SK-N-SH (cell line): Measurements from ENCODE around the gene PAPOLA. TPM values are rescaled to one million over a fixed set of nuclear protein-coding genes. Genes with fewer than 3 reads are reported as not detected.

ENCODE experiments used
- CTCF ChIA-PET: fragments of 300-600, 350-600 bp; formaldehyde crosslinking; extraction: SDS; loops from one replicate; lab custom pipeline; 2021; lab: Yijun Ruan, JAX
- POLR2A ChIA-PET: fragments of 350-600 bp; sonication (Branson Sonifier 250); formaldehyde crosslinking; extraction: SDS; loops from one replicate; lab custom pipeline; 2020; ENCODE audit warnings: antibody characterized with exemption, inconsistent platforms; lab: Yijun Ruan, JAX
- DNase-seq: peaks from one replicate; pipeline ENCODE4 v3.0.0; 2012
- H2AFZ ChIP-seq: fragments of 200-600 bp; sonication (generic); 2 replicates; pipeline ENCODE4 v1.8.1; 2016; ENCODE audit warnings: antibody characterized with exemption, mild to moderate bottlenecking, low read depth
- H3F3A ChIP-seq: fragments of 200-600 bp; sonication (generic); replicated peaks from 2 replicates; pipeline ENCODE3; 2016; ENCODE audit warnings: antibody characterized with exemption, mild to moderate bottlenecking; ENCODE audit not compliant: insufficient read depth
- H3K27ac ChIP-seq, 2 experiments: fragments of 200-500 bp in 1 of 2; fragments of 200-600 bp in 1 of 2; sonication (Bioruptor generic) in 1 of 2; sonication (generic), shearing (Covaris generic) in 1 of 2; 2 replicates each; pipeline versions ENCODE4 v1.5.1 to v1.6.1; 2014 to 2016; ENCODE audit warnings: low read depth in 2 of 2, inconsistent platforms in 1 of 2, low read length in 1 of 2, mild to moderate bottlenecking in 1 of 2, mixed read lengths in 1 of 2
- H3K27me3 ChIP-seq: fragments of 200-600 bp; sonication (generic), shearing (Covaris generic); 2 replicates; pipeline ENCODE4 v1.6.1; 2016; ENCODE audit warnings: mixed run types; ENCODE audit not compliant: insufficient read depth
- H3K36me3 ChIP-seq, 2 experiments: fragments of 200-500 bp in 1 of 2; fragments of 200-600 bp in 1 of 2; sonication (Bioruptor generic) in 1 of 2; sonication (generic) in 1 of 2; replicated peaks in 1 of 2; 2 replicates each; pipeline versions ENCODE3 to v1.5.1; 2014 to 2016; ENCODE audit warnings: low read length in 1 of 2, mild to moderate bottlenecking in 1 of 2; ENCODE audit not compliant: insufficient read depth in 2 of 2, control insufficient read depth in 1 of 2
- H3K4me1 ChIP-seq, 2 experiments: fragments of 200-500 bp in 1 of 2; fragments of 200-600 bp in 1 of 2; sonication (Bioruptor generic) in 1 of 2; sonication (generic), shearing (Covaris generic) in 1 of 2; 2 replicates each; pipeline versions ENCODE4 v1.5.1 to v1.6.1; 2014 to 2016; ENCODE audit warnings: low read depth in 1 of 2, low read length in 1 of 2, mixed run types in 1 of 2; ENCODE audit not compliant: insufficient read depth in 2 of 2, control insufficient read depth in 1 of 2
- H3K4me2 ChIP-seq: fragments of 200-600 bp; sonication (generic), shearing (Covaris generic); 2 replicates; pipeline ENCODE4 v1.6.1; 2017; ENCODE audit warnings: mixed run types
- H3K4me3 ChIP-seq, 2 experiments: fragments of 200-500 bp in 1 of 2; fragments of 200-600 bp in 1 of 2; sonication (Bioruptor generic) in 1 of 2; sonication (generic), shearing (Covaris generic) in 1 of 2; 2 replicates each; pipeline versions ENCODE4 v1.5.1 to v1.8.1; 2014 to 2016; ENCODE audit warnings: low read depth in 2 of 2, inconsistent platforms in 1 of 2, low read length in 1 of 2, mild to moderate bottlenecking in 1 of 2, mixed read lengths in 1 of 2, moderate library complexity in 1 of 2
- H3K79me2 ChIP-seq: fragments of 200-600 bp; sonication (generic); 2 replicates; pipeline ENCODE4 v1.8.1; 2017; ENCODE audit warnings: mild to moderate bottlenecking; ENCODE audit not compliant: insufficient read depth
- H3K9ac ChIP-seq: fragments of 200-600 bp; sonication (generic); 2 replicates; pipeline ENCODE4 v1.6.1; 2017; ENCODE audit warnings: mixed run types
- H3K9me2 ChIP-seq: fragments of 200-600 bp; sonication (generic); 2 replicates; pipeline ENCODE4 v1.6.1; 2017; ENCODE audit warnings: mixed run types
- H3K9me3 ChIP-seq: fragments of 200-600 bp; sonication (generic); 2 replicates; pipeline ENCODE4 v1.6.1; 2017; ENCODE audit warnings: mixed run types, mild to moderate bottlenecking, moderate library complexity
- H4K20me1 ChIP-seq: fragments of 200-600 bp; sonication (generic); 2 replicates; pipeline ENCODE4 v1.6.1; 2017; ENCODE audit warnings: mild to moderate bottlenecking, mixed run types; ENCODE audit not compliant: insufficient read depth
- MXI1 ChIP-seq: IDR thresholded peaks from 2 replicates; pipeline ENCODE4 v1.6.1; 2012; ENCODE audit warnings: mild to moderate bottlenecking, low read depth, low read length, improper control_type of control experiment
- NFIC ChIP-seq: IDR thresholded peaks from 2 replicates; pipeline ENCODE4 v1.4.0; 2012; ENCODE audit warnings: borderline replicate concordance
- PBX3 ChIP-seq: IDR thresholded peaks from 2 replicates; pipeline ENCODE4; 2012
- REST ChIP-seq: IDR thresholded peaks from 2 replicates; pipeline ENCODE4 v1.6.1; 2012; ENCODE audit warnings: mild to moderate bottlenecking, low read depth, low read length, moderate library complexity
- ZBTB33 ChIP-seq: IDR thresholded peaks from 2 replicates; pipeline ENCODE4 v1.4.0; 2012; ENCODE audit warnings: low read depth, borderline replicate concordance
- WGBS: methylation state at CpG from one replicate; pipeline ENCODE4 v1.1.6; 2017; ENCODE audit warnings: low lambda C conversion rate; 5-methylcytosine and 5-hydroxymethylcytosine counted together
- polyA plus RNA-seq, 3 experiments: library from polyadenylated mRNA; depleted of rRNA; stranded (reverse); fragments of >200 nt; gene quantifications; 2 replicates each; pipeline ENCODE4 v1.2.3, GENCODE V29; 2012

The PAPOLA gene
- polyA plus RNA-seq, 1 of the 3 experiments (the other 2 are of a cell fraction) = 53.7 TPM

- TF ChIP-seq ZBTB33 (no peak), NFIC (no peak), PBX3 (no peak), MXI1 (no peak)
These were observed 87.4 kb downstream of the PAPOLA start (continued) for GRCh38 chr14:96589577-96589976.

- TF ChIP-seq REST = no peak
- TF ChIP-seq, all 33 proteins: peak for 0
- ChIA-PET POLR2A (no interaction called here), CTCF (interaction anchor here (0.8 to 8.0 kb wide), 4 partner anchors 14 to 262 kb away, joined by 3 to 65 read pairs (median 8); no protein-coding TSS in a partner anchor)
- Histone ChIP-seq H3K36me3 (no peaks in the 10 kb centered on the region), H3K27me3 (no peaks in the 10 kb centered on the region; the same call in 1 of the 2 replicates), H3K27ac (no peak overlapping the region), H3F3A (no peaks in the 10 kb centered on the region), H4K20me1 (no peaks in the 10 kb centered on the region), H2AFZ (no peak overlapping the region), H3K4me1 (peaks cover 0 to 9% of the 10 kb centered on the region in 2 experiments; a peak in 1 of 4 replicates), H3K4me3 (no peak overlapping the region), H3K9me2 (no peaks in the 10 kb centered on the region), H3K9me3 (no peaks in the 10 kb centered on the region), H3K4me2 (no peak overlapping the region), H3K79me2 (no peaks in the 10 kb centered on the region), H3K9ac (no peak overlapping the region)
- 70% methylated on average over 9 of the region's 9 CpGs for WGBS
- DNase-seq = no peak
These were observed 88.1 kb downstream of the PAPOLA start for GRCh38 chr14:96590190-96590864.
